ENCODE measurements around the gene OLFM3.

GRCh38 chr1:101873672-101874071 is 123.1 kb downstream of the OLFM3 start:
- no peak for TF ChIP-seq POLR2A (IDR thresholded peaks at IDR 0.05)
- TF ChIP-seq, protein P1, sequence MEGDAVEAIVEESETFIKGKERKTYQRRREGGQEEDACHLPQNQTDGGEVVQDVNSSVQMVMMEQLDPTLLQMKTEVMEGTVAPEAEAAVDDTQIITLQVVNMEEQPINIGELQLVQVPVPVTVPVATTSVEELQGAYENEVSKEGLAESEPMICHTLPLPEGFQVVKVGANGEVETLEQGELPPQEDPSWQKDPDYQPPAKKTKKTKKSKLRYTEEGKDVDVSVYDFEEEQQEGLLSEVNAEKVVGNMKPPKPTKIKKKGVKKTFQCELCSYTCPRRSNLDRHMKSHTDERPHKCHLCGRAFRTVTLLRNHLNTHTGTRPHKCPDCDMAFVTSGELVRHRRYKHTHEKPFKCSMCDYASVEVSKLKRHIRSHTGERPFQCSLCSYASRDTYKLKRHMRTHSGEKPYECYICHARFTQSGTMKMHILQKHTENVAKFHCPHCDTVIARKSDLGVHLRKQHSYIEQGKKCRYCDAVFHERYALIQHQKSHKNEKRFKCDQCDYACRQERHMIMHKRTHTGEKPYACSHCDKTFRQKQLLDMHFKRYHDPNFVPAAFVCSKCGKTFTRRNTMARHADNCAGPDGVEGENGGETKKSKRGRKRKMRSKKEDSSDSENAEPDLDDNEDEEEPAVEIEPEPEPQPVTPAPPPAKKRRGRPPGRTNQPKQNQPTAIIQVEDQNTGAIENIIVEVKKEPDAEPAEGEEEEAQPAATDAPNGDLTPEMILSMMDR (IDR thresholded peaks at IDR 0.05): no peak
